ENCODE results near the gene CIPC.

CIPC gene

DNA sequence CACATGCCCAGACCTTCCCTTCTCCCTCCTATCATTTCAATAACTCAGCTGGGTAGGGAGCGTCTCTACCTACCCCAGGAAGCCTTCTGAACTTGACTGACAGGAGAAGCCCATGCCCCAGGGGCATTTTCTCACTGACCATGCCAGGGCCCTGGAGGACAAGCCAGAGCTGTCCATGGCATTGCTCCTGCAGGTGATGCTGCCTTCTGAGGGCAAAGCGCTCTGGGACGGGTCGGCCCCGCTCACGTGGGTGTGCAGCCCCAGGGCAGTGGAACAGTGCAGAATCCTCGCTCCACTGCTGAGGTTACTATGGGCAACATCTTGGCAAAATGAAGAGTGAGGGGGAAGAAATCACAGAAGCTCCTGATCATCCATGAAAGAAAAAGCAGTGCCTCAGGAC lies 28.5 kb upstream of the CIPC start:
- no peak for DNase-seq (ENCODE audit: low read depth)

DNA sequence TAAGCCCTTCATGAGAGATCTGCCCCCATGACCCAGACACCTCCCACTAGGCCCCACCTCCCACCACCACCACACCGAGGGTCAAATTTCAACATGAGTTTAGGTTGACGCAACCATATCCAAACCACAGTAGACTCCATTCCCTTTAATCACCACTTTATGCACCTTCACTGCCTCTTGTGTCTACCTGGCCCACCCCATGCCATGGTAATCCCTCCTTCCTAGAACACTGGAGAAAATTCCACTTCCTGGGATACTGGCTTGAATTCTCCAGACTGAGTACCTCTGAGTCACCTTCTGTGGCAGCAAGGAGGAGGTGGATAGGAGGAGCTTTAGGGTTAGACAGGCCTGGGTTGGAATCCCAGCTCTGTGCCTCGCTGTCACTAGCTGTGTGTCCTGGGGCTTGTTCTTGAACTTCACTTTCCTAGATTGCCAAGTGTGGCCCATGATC lies 26.1 kb upstream of the CIPC start:
- no peak for DNase-seq (ENCODE audit: low read depth)

DNA sequence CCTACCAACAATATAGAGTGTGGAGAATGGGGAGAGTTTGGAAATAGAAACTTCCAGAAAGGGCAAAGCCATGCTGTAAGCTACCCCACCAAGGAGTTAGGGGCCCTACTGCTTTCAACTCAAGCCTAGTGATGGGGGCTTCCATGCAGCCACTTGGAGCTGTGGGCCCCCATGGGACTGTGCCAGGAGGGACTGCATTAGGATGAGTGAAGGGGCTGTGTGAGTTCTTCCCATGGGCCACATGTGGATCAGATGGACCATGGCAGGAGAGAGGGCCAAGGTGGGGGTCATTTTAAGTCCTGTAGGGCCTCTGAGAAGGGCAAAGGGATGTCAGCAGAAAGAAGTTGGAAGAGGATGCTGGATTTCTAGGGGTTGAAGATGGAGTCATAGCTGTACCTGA lies 23.1 kb upstream of the CIPC start:
- no peak for DNase-seq (ENCODE audit: low read depth)

DNA sequence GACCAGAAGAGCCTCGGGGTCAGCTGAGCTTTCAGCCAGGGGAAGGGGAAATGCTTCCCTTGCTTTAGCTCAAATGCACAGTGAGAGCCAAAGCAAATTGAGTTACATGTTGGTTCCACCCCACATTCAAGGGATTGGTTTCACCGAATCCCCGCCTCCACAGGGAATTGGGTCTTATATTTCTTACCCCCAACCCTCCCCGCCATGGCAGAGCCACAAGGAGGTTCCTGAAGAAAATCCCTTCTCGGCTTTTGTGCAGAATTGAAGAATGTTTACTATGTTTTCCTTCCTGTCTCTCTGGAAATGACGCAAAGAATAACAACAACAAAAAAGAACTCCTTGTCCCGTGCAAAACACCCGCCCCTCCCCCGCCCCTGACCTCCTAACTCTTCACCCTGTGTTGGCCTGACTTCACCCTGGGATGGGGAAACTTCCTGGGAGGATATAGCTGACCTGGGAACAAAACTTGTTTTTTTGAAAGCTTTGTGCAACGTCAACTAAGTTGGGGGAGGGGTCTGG lies 21.9 kb upstream of the CIPC start:
- DNase-seq (ENCODE audit: low read depth) = no peak

DNA sequence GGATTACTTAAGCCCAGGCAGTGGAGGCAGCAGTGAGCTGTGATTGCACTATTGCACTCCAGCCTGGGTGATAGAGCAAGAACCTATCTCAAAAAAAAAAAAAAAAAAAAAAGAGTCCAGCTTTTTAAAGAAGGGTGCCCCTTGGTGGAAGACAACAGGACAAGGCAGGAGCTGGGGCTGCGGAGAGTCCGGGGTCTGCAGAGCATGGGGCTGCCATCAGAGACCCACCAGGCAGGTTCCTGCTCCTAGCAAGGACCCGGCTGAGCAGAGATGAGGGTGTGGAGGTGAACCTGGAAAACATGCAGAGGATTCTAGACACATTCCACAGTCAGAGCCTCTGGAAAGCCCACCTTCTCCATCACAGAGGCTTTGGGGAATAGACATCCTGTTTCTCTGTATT lies 21.0 kb upstream of the CIPC start:
- no peak for DNase-seq (ENCODE audit: low read depth)

DNA sequence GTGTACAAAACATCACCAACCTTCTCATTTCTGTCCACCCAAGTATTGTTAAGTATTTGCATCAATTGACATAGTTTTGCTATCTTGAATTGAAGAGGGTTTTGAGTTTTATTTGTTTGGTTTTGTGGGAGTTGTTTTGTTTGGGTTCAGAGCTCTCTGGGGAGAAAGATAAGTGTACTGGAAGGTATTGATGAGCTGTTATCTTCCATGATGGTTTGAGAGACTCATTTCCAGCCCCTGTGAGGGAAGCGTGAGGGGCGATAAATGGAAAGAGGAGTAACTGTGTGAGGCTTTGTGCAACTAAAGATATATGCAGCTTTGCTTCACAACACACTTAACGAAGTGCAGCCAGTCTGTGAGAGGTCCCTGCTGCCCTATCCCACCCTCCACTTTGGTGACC lies 15.7 kb upstream of the CIPC start:
- no peak for DNase-seq (ENCODE audit: low read depth)

DNA sequence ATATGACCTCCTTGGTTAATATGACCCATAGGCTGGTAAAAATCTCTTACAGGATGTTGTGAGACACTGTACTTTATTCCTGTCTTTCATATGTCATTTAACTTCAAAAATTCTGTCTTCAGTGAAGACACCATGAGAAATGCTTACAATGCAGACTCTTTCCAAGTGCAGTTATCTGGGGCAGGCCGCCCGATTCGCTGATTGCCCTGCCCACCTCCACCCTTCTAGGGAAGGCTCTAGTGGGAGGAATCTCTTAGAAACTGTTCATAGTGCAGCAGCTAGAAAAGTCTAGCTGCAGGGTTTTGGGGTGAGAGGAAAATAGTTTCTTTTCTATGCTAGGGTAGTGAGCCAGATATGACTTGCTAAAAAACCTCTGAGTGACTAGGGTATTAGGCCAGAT lies 15.0 kb upstream of the CIPC start:
- no peak for DNase-seq (ENCODE audit: low read depth)

DNA sequence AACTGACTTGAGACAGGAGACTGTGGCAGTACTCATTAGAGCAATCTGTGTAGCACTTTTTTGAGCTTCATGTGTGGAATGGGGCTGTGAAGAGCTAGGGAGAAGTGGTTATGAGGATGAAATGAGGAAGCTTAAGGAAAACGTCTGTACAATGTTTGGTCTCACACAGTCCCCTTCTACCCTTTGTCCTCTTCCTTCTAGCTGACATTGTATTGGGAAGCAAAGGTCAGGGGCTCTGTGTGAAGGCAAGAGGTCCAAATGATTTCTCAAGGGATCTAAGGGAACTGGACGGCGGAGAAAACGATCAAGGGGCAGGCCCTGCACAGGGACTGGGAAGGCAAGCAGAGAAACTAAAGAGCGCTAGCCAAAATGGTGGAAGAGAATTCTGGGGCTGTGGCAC lies 13.1 kb upstream of the CIPC start:
- DNase-seq (ENCODE audit: low read depth) = no peak

DNA sequence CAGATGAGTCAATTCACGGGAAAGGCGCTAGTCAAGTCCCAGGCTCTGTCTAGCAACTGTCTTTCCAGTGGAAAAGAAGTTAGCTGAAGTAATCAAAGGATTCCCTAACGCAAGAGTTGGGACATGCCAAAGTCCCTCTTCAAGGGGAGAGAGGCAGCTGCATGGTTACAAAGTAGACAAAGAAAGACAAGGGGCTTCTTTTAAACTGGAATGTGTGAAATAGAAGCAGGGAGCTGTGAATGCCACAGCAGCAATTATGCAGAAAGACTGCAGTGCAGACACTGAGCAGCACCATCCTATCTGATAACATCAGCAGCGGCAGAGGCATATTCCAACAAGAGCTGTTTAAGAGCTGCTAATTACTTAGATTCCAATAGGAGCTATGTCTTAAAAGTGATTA lies 12.5 kb upstream of the CIPC start:
- DNase-seq (ENCODE audit: low read depth) = no peak

DNA sequence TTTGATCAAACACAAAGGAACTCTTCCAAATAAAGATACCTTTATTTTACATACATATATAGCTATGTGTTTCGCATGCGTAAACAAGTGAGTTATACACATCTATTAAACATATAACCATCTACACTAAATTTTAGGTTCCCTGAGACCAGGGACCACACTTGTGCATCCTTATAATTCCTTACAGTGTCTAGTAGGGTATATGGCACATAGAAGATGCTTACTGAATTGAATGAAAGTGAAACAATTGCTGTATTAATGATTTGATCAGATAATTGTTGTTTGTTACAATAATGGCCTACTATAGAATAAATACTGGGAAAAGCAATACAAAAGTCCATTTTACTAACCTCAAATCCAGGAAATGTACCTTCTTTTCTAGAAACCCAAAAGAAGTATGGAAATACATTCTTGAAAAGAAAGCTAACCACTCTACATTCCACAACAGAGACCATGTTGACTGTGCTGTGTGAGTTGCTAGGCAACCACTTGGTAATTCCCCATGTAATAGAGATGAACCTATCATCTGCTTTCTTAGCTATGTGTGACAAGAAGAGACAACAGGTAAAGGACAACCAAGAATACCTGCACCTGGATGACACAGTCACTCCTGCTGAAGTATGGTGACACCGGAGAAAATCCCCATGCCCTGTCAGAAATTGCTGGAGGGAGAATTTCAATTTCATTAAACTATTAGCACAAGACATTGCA lies 11.9 kb upstream of the CIPC start:
- peak; percentile 16 for DNase-seq (ENCODE audit: low read depth)

DNA sequence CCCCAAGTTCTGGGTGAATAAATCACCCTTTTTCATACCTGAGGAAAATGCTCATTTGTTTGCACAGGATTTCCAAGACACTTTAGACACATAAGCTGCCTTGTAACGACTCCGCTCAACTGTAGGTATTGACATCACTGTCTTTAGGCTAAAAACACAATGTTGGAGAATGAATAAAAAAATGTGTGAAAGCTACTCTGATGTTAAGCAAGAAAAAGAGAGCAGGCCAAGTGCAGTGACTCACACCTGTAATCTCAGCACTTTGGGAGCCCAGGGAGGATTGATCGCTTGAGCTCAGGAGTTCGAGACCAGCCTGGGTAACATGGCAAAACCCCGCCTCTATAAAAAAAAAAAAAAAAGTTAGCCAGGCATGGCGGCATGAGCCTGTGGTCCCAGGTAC lies 11.1 kb upstream of the CIPC start:
- DNase-seq (ENCODE audit: low read depth) = no peak

DNA sequence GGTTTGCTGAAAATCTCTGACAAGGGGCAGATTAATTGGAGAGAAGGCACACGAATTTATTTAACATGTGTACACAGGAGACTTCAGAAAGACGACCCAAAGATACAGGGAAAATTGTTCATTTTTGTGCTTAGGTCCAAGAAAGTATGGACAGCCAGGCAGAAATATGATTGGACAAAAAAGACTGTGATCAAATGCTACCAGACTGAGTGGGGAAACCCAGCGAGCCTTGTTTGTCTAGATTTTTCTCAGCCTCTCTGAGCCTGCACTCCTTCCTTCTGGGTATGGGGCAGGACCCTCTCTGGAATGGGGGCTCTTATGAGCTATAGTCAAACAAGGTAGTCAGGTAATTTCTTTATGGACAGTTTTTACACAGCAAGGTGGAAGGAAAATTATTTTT lies 10.4 kb upstream of the CIPC start:
- DNase-seq (ENCODE audit: low read depth) = no peak

DNA sequence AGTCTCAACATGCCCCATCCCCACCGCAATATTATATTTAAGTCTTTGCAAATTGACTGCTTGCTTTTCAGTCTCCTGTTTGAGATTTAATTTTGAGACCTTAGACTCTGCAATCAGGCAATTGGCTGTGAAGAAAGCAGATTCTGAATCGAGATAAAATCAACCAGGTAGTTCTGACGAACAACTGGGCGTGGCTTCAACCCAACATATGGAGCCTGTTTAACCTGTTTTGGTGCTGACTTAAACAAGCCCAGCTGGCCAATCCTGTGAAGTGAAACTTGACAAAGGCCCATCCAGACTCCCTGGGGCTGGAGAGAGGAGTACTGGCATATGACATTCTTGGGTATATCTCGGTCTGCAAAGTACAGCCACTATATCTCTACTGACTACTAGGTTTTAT lies 9.8 kb upstream of the CIPC start:
- no peak for DNase-seq (ENCODE audit: low read depth)

DNA sequence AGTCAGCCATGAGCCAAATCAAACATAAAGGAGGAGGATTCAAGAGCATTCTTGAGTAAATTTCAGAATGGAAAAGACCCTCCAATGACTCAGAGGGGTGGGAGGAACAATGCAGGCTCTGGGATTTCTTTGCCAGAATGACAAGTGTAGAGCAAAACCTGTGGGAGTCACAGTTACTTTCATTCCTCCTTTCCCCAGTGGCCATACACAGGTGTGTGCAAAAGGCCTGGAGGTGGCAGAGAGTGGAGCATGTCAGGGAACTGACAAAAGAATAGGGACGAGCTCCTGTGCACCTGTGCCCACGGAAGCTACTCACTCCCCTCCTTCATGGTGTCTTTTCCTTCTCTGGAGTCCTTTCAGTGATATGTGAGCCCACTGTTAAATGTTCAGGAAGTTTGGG lies 9.4 kb upstream of the CIPC start:
- no peak for DNase-seq (ENCODE audit: low read depth)

DNA sequence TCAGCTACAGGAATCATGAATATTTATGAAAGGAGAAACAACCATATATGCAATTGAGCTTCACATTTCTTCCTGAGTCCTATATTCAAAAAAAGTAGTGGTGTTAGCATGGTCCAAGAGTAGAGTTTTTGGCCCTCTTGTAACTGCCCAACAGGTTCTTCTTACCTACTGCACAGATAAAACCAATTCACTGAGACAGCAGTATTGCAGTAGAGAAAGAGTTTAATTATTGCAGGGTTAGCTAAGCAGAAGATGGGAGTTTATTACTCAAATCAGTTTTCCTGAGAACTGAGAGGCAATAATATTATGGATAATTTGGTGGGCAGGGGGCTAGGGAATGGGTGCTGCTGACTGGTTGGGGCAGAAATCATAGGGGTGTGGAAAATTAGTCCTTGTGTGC lies 6.5 kb upstream of the CIPC start:
- DNase-seq (ENCODE audit: low read depth) = no peak

DNA sequence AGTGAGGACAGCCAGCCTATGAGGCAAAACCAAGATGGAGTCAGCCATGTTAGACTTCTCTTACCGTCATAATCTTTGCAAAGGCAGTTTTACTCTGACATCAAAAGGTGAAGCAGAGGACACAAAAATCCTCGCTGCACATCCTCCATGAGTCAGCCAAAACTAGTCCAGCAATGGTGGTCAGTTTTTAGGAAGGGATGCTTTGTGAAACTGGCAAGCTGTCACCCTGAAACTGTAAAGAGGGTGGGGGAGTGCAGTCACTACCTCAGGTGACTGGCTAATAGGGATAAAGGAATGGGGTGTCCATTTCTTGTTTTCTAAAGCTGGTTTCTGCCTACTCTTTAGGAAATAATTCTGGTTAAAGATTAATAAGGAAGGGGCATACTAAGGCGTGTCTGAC lies 5.4 kb upstream of the CIPC start:
- DNase-seq (ENCODE audit: low read depth) = no peak

DNA sequence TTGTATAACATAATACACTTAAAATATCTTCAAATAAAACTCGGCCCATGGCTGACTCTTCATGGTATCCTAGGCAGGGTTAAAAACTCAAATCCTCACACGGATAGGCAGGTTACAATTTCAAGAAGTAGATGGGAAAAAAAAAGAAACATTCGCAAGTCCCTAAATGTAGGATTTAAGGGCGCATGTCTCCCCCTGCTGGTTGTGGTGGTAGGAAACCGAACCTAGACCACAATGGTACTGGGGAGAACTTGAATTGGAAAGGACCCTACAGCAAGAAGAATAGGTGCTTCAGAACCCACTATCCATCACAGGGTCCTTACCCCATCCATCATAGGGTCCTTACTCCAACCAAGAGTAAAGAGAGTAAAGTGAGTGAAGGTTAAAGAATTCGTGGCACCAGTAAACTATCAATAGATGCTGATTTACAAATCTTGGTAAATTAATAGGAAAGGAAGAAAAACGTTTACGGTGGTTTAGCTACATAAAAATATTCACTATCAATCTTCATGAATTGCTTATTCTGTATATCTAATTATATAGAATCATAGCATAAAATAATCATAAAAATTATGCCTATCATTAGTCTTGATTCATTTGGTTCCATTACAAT lies 3.3 kb upstream of the CIPC start:
- peak; percentile 65 for DNase-seq (ENCODE audit: low read depth)

DNA sequence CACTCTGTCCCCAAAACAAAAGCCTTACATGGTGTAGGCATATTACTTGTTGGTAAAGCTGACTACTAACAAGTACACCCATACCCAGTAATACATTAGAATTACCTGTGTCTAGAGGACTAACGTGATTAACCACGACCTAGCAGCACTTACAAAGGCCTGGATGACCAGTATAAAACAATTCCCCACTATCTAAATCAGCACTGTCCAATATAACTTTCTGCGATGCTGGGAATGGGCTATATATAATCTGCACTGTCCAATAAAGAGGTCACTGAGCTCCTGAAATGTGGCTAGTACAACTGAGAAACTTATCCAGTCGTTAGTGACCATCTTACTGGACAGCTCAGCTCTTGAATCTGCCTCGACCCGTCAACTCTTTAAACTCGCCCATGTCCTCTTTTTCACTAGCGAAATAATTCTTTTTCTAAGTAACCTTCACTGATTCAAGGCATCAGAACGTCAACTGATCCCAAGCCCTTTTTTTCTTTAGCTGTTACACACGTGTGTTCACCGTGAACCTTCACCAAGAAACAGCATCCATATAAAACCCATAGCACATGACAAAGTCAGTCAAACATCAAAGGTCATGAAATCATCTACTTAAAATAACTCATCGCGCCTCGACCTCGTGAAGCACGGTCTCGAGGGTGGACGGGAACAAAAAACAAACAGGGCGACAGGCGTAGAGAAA lies 905 bp upstream of the CIPC start:
- DNase-seq (ENCODE audit: low read depth) = no peak

DNA sequence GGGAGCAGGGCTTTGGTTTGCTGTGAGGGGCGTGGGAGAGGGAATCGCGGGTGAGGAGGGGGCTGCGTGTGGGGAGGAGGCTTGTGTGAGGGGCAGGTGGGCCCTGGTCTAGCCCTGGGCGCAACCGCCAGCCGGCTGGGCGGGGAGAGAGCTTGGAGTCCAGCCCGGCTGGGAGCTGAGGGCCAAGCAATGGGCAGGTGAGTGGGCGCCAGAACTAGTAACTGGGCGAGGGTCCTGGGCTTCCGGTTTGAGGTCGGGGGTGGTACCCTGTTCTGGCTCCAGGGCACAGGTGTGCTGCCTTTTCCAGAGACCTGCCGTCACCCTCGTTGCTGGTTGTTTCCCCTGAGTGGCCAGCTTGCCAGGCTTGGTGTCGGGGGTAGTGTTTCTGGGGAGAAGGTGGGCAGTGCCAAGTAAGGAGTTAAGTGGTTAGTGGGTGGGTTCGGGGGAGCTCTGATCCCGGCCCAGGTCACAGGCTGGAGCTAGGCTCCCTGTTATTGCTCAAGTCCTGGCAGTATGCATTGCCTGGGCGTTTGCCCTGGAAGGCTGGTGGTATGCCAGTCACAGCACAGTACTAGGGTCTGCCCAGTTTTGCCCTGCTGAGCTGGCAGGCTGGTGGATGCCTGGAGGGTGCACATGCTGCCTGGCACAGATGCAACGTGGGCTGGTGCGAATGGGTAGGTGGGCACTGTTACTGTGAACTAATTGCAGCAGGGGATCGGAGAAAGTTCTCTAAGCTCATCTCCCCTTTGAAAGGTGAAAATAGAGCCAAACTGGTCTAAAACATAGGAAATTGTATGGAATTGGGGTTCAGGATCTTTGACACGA lies 683 bp downstream of the CIPC start:
- DNase-seq (ENCODE audit: low read depth) = peak; percentile 14

DNA sequence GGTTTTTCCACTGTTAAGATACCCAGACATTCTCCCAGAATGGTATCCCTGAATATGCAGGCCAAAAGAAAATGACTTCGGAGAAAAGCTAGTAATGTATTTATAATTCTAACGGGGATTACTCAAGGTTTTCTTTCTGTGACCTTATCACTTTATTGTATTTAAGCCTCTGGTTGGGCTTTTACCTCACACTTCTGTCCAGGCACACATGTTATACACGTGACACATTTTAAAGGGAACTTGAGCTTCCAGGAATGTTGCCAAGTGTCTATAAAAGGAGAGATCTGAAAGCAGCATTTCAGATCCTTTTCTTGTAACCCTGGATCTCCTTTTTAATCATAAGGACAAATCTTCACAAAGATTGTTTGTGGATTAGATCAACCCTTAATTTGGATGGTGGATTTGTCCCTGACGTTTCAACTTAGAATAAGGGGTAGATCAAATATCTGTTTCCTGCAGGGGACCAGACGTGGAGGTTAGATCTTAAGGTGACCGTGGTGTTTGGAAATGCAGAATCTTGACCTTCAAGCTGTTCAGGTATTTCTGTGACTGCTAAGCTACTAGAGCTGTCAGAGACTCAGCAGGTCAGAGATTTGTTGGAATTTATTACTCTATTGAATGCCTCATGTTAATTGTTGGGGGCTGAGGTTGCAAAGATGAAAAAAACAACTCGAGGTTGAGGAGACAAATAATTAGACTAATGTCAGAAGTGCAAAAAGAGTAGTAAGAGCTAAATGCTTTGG lies 1.5 kb downstream of the CIPC start:
- DNase-seq (ENCODE audit: low read depth) = no peak

DNA sequence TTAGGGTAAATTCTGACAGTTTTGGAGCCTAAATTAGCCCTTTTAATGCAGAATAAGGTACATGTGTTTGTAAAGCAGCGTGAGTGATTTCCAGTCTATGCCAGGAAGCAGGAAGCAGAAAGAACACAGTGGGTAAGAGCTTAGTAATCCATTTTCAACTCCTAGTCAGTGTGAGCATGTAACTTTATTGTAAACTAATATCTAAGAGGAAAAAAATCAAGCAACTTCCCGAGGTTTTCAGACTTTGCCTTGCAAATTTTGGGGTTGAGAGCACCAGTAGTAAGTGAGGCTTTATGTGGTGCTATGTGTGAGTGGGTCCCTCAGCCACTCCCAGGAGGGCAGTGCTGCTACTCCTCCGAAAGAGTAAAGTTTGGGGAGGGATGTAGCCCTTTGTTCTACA lies 2.9 kb downstream of the CIPC start:
- no peak for DNase-seq (ENCODE audit: low read depth)

DNA sequence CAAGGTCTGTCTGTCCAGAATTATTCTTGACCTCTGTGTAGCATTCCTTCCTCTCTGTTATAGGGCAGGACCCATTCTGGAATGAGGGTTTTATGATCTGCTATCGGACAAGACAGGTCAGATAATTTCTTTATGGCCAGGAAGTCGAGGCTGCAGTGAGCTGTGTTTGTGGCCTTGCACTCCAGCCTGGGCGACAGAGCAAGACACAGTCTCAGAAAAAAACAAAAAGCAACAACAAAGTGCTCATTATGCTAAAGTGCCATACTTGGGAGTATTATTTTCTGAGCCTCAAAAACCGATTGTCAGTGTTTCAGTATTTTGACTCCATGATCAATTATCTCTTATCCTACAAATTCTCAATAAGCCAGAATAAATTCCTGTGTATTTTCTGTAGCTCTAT lies 4.1 kb downstream of the CIPC start:
- DNase-seq (ENCODE audit: low read depth) = no peak

All from T follicular helper cell (primary cell).